GM19193 (cell line): Measurements from ENCODE around the gene USP9X.

Experiments used
- POLR2A ChIP-seq: IDR thresholded peaks from 4 replicates; pipeline ENCODE4 v1.6.1; 2011; ENCODE audit not compliant: insufficient read depth, insufficient read length; ENCODE audit errors: extremely low read depth

The USP9X gene

GRCh38 chrX:41084893-41085511 is at the start of gene USP9X:
USP9X (plus strand) TSS chrX:41085445; CDS start chrX:41123629, 38,184 bp downstream.
- TF ChIP-seq POLR2A = no peak

- no peak for TF ChIP-seq POLR2A
These were observed 49.7 kb upstream of the USP9X start for GRCh38 chrX:41035582-41035981.

- no peak for TF ChIP-seq POLR2A
These were observed 48.4 kb upstream of the USP9X start for GRCh38 chrX:41036668-41037326.

GRCh38 chrX:41043196-41043595 is 42.0 kb upstream of the USP9X start:
- no peak for TF ChIP-seq POLR2A

GRCh38 chrX:41043674-41044345 is 41.4 kb upstream of the USP9X start:
- TF ChIP-seq POLR2A = no peak

GRCh38 chrX:41045960-41046567 is 39.2 kb upstream of the USP9X start:
- TF ChIP-seq POLR2A = no peak

GRCh38 chrX:41047878-41048534 is 37.2 kb upstream of the USP9X start:
- TF ChIP-seq POLR2A = no peak

GRCh38 chrX:41050359-41050758 is 34.9 kb upstream of the USP9X start:
- TF ChIP-seq POLR2A = no peak

- TF ChIP-seq POLR2A = no peak
These were observed 34.0 kb upstream of the USP9X start for GRCh38 chrX:41051288-41051687.

- no peak for TF ChIP-seq POLR2A
These were observed 29.5 kb upstream of the USP9X start for GRCh38 chrX:41055740-41056139.

- TF ChIP-seq POLR2A = no peak
These were observed 21.2 kb upstream of the USP9X start for GRCh38 chrX:41064018-41064417.

- TF ChIP-seq POLR2A = no peak
These were observed 18.9 kb upstream of the USP9X start for GRCh38 chrX:41066391-41066790.

GRCh38 chrX:41066969-41067368 is 18.3 kb upstream of the USP9X start:
- no peak for TF ChIP-seq POLR2A

- no peak for TF ChIP-seq POLR2A
These were observed 17.5 kb upstream of the USP9X start for GRCh38 chrX:41067721-41068120.

GRCh38 chrX:41076742-41077141 is 8.5 kb upstream of the USP9X start:
- TF ChIP-seq POLR2A = no peak
